OCI-LY1 (cell line): ENCODE measurements around the gene CDC14B.

Source experiments
- H2AFZ ChIP-seq: fragments of 200-600 bp; sonication (generic), shearing (Covaris generic); 2 replicates; pipeline ENCODE4 v1.6.0; 2014; ENCODE audit warnings: antibody characterized with exemption, mild to moderate bottlenecking, low read length
- H3F3A ChIP-seq: fragments of 200-600 bp; sonication (generic), shearing (Covaris generic); 2 replicates; pipeline ENCODE4 v1.6.0; 2014; ENCODE audit warnings: mild to moderate bottlenecking, antibody characterized with exemption, low read length, moderate library complexity; ENCODE audit not compliant: insufficient read depth
- H3K27ac ChIP-seq: fragments of 200-600 bp; sonication (generic); 2 replicates; pipeline ENCODE4 v1.5.1; 2014; ENCODE audit warnings: low read length, mixed run types, mild to moderate bottlenecking, low read depth; ENCODE audit not compliant: poor library complexity, severe bottlenecking
- H3K27me3 ChIP-seq: fragments of 200-600 bp; sonication (generic); 2 replicates; pipeline ENCODE4 v1.6.0; 2014; ENCODE audit warnings: antibody characterized with exemption, mild to moderate bottlenecking, low read length, moderate library complexity; ENCODE audit not compliant: insufficient read depth
- H3K36me3 ChIP-seq: fragments of 200-600 bp; sonication (generic); 2 replicates; pipeline ENCODE4 v1.6.1; 2014; ENCODE audit warnings: mild to moderate bottlenecking, antibody characterized with exemption, low read length, moderate library complexity, mixed read lengths; ENCODE audit not compliant: insufficient read depth
- H3K4me1 ChIP-seq: fragments of 200-600 bp; sonication (generic); 2 replicates; pipeline ENCODE4 v1.5.1; 2014; ENCODE audit warnings: mild to moderate bottlenecking, low read length, moderate library complexity; ENCODE audit not compliant: insufficient read depth, severe bottlenecking
- H3K4me2 ChIP-seq: fragments of 200-600 bp; sonication (generic), shearing (Covaris generic); 2 replicates; pipeline ENCODE4 v1.6.1; 2014; ENCODE audit warnings: low read length
- H3K4me3 ChIP-seq: fragments of 200-600 bp; sonication (generic); 2 replicates; pipeline ENCODE4 v1.5.1; 2014; ENCODE audit warnings: low read length, low read depth, mild to moderate bottlenecking, mixed read lengths; ENCODE audit not compliant: poor library complexity, severe bottlenecking
- H3K79me2 ChIP-seq: fragments of 200-600 bp; shearing (Covaris generic); 2 replicates; pipeline ENCODE4 v1.6.1; 2016; ENCODE audit warnings: mixed run types, low read length, mixed read lengths; ENCODE audit not compliant: insufficient read depth
- H3K9ac ChIP-seq: fragments of 200-600 bp; sonication (generic), shearing (Covaris generic); 2 replicates; pipeline ENCODE4 v1.6.1; 2014; ENCODE audit warnings: mild to moderate bottlenecking, low read length, mixed read lengths
- H3K9me2 ChIP-seq: fragments of 200-600 bp; sonication (generic), shearing (Covaris generic); 2 replicates; pipeline ENCODE4 v1.6.1; 2014; ENCODE audit warnings: low read depth, mild to moderate bottlenecking, low read length, mixed read lengths
- H3K9me3 ChIP-seq: fragments of 200-600 bp; shearing (Covaris generic); 2 replicates; pipeline ENCODE4 v1.6.1; 2014; ENCODE audit warnings: low read length, mixed read lengths
- H4K20me1 ChIP-seq: fragments of 200-600 bp; sonication (generic), shearing (Covaris generic); 2 replicates; pipeline ENCODE4 v1.6.0; 2016; ENCODE audit warnings: mild to moderate bottlenecking, low read length; ENCODE audit not compliant: insufficient read depth
- CTCF ChIP-seq: fragments of 200-600 bp; sonication (generic), shearing (Covaris generic); IDR thresholded peaks from 2 replicates; pipeline ENCODE4 v1.5.1; 2017; ENCODE audit warnings: mild to moderate bottlenecking, antibody characterized with exemption, low read length, moderate library complexity, mixed read lengths
- EZH2 ChIP-seq: fragments of 200-600 bp; sonication (generic), shearing (Covaris generic); IDR thresholded peaks from 2 replicates; pipeline ENCODE4 v1.8.0; 2017; ENCODE audit warnings: borderline replicate concordance, mixed run types, mild to moderate bottlenecking, antibody characterized with exemption, low read length, moderate library complexity, mixed read lengths

Gene CDC14B

GRCh38 chr9:96644137-96644536 is 24.5 kb upstream of the CDC14B start:
- Histone ChIP-seq H4K20me1 (no peaks in the 10 kb centered on the region), H3K4me1 (peaks cover 20% of the 10 kb centered on the region), H3K4me3 (no peak overlapping the region), H3K27ac (no peak overlapping the region), H3K9me3 (no peaks in the 10 kb centered on the region), H3K79me2 (no peaks in the 10 kb centered on the region), H3K36me3 (peaks cover 14% of the 10 kb centered on the region; the same call in 1 of the 2 replicates), H3F3A (0 out of 2 replicates have a peak, but pooled peaks cover 4% of the 10 kb centered on the region), H3K9ac (no peak overlapping the region), H3K9me2 (no peaks in the 10 kb centered on the region), H2AFZ (no peak overlapping the region), H3K4me2 (no peak overlapping the region), H3K27me3 (no peaks in the 10 kb centered on the region)
- TF ChIP-seq CTCF (no peak), EZH2 (no peak)

- Histone ChIP-seq H3K4me1 (peaks cover 9% of the 10 kb centered on the region), H3K9me2 (no peaks in the 10 kb centered on the region), H3K4me3 (no peak overlapping the region), H3K9me3 (no peaks in the 10 kb centered on the region), H3K27ac (no peak overlapping the region), H3K36me3 (peaks cover 9% of the 10 kb centered on the region; the same call in 1 of the 2 replicates), H3F3A (0 out of 2 replicates have a peak, but pooled peaks cover 4% of the 10 kb centered on the region), H3K79me2 (no peaks in the 10 kb centered on the region), H3K27me3 (no peaks in the 10 kb centered on the region), H3K9ac (no peak overlapping the region), H4K20me1 (no peaks in the 10 kb centered on the region), H3K4me2 (no peak overlapping the region), H2AFZ (no peak overlapping the region)
- TF ChIP-seq EZH2 (no peak), CTCF (no peak)
Observed at GRCh38 chr9:96641514-96641913, 21.9 kb upstream of the CDC14B start.

GRCh38 chr9:96638606-96639364 is 19.1 kb upstream of the CDC14B start:
- Histone ChIP-seq H3K4me2 (no peak overlapping the region), H3K4me1 (no peaks in the 10 kb centered on the region), H3K36me3 (no peaks in the 10 kb centered on the region), H3K4me3 (no peak overlapping the region), H4K20me1 (no peaks in the 10 kb centered on the region), H2AFZ (no peak overlapping the region), H3K9me2 (no peaks in the 10 kb centered on the region), H3K79me2 (no peaks in the 10 kb centered on the region), H3K9me3 (no peaks in the 10 kb centered on the region), H3K27me3 (no peaks in the 10 kb centered on the region), H3K27ac (no peak overlapping the region), H3F3A (no peaks in the 10 kb centered on the region), H3K9ac (no peak overlapping the region)
- TF ChIP-seq EZH2: no peak
- TF ChIP-seq CTCF: no peak
